Endothelial cell (in vitro differentiated cells): ENCODE results near the gene FBXL12. TPM values are rescaled to one million over a fixed set of nuclear protein-coding genes. Genes with fewer than 3 reads are reported as not detected.
"Not testable (repeated sequence)": the region's sequence is repeated elsewhere in the genome, so short reads cannot be mapped to it uniquely, and the experiment has no call there.

Source experiments
- DNase-seq: peaks from one replicate; pipeline ENCODE4 v3.0.0; 2021; ENCODE audit warnings: low spot score
- H3K27ac Mint-ChIP-seq: one replicate; pipeline ENCODE4 v1.8.0; 2021; ENCODE audit warnings: mixed read lengths, inconsistent platforms; ENCODE audit not compliant: unreplicated experiment
- H3K27me3 Mint-ChIP-seq: one replicate; pipeline ENCODE4 v1.8.0; 2021; ENCODE audit warnings: mild to moderate bottlenecking, moderate library complexity, mixed read lengths, inconsistent platforms; ENCODE audit not compliant: unreplicated experiment
- H3K36me3 Mint-ChIP-seq: one replicate; pipeline ENCODE4 v1.8.0; 2021; ENCODE audit warnings: mild to moderate bottlenecking, low read depth, mixed read lengths, inconsistent platforms; ENCODE audit not compliant: unreplicated experiment
- H3K4me1 Mint-ChIP-seq: one replicate; pipeline ENCODE4 v1.8.0; 2021; ENCODE audit warnings: mild to moderate bottlenecking, mixed read lengths, inconsistent platforms; ENCODE audit not compliant: unreplicated experiment
- H3K4me3 Mint-ChIP-seq: one replicate; pipeline ENCODE4 v1.8.0; 2021; ENCODE audit warnings: mild to moderate bottlenecking, mixed read lengths, inconsistent platforms; ENCODE audit not compliant: unreplicated experiment
- H3K9me3 Mint-ChIP-seq: one replicate; pipeline ENCODE4 v1.8.0; 2021; ENCODE audit warnings: mixed read lengths, inconsistent platforms; ENCODE audit not compliant: unreplicated experiment
- total RNA-seq: library from RNA; stranded (reverse); fragmentation: NEBNext Ultra II Directional; extraction: Animal tissue kit (Norgen Biotek cat#: 25700); gene quantifications from one replicate; pipeline ENCODE4 v1.2.1, GENCODE V29; 2021; ENCODE audit not compliant: unreplicated experiment
- TF ChIP-seq, protein P1 (sequence below): fragments of 200-600 bp; sonication (generic); IDR thresholded peaks from one replicate; pipeline ENCODE4 v1.5.0; 2021; ENCODE audit warnings: antibody characterized with exemption; ENCODE audit not compliant: unreplicated experiment

FBXL12 gene
- total RNA-seq, 1 donor from 2014 or later, result 45.9 TPM

GRCh38 chr19:9791552-9792205 lies 27.2 kb downstream of the FBXL12 start:
- H3K4me1 Mint-ChIP-seq, result peaks cover 21% of the 10 kb centered on the region
- H3K9me3 Mint-ChIP-seq, result no peaks in the 10 kb centered on the region

GRCh38 chr19:9791073-9791367 lies 27.9 kb downstream of the FBXL12 start:
- Mint-ChIP-seq H3K4me3 (peak overlapping the region; percentile 85), H3K4me1 (peaks cover 17% of the 10 kb centered on the region)
- not testable (repeated sequence) for H3K9me3 Mint-ChIP-seq, H3K27me3 Mint-ChIP-seq, DNase-seq, H3K36me3 Mint-ChIP-seq, H3K27ac Mint-ChIP-seq

More at GRCh38 chr19:9791552-9792205, 27.2 kb downstream of the FBXL12 start:
- Mint-ChIP-seq H3K27ac (no peak overlapping the region), H3K4me3 (peak overlapping the region; percentile 86), H3K36me3 (peaks cover 13% of the 10 kb centered on the region), H3K27me3 (peaks cover 7% of the 10 kb centered on the region)
- TF ChIP-seq, protein P1, sequence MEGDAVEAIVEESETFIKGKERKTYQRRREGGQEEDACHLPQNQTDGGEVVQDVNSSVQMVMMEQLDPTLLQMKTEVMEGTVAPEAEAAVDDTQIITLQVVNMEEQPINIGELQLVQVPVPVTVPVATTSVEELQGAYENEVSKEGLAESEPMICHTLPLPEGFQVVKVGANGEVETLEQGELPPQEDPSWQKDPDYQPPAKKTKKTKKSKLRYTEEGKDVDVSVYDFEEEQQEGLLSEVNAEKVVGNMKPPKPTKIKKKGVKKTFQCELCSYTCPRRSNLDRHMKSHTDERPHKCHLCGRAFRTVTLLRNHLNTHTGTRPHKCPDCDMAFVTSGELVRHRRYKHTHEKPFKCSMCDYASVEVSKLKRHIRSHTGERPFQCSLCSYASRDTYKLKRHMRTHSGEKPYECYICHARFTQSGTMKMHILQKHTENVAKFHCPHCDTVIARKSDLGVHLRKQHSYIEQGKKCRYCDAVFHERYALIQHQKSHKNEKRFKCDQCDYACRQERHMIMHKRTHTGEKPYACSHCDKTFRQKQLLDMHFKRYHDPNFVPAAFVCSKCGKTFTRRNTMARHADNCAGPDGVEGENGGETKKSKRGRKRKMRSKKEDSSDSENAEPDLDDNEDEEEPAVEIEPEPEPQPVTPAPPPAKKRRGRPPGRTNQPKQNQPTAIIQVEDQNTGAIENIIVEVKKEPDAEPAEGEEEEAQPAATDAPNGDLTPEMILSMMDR, result no peak
- peak; percentile 91 for DNase-seq

DNA sequence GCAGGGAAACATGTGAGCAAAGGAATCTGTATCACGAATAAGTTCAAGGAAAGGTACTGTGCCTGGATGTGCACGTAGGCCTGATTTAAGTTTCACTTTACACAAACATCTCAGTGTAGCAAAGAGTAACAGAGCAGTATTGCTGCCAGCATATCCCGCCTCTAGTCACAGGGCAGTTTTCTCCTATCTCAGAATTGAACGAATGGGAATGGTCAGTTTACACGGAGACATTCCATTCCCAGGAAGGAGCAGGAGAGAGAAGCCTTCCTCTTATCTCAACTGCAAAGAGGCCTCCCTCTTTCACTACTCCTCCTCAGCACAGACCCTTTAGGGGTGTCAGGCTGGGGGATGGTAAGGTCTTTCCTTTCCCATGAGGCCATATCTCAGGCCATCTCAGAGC lies 29.3 kb downstream of the FBXL12 start:
- H3K4me3 Mint-ChIP-seq, DNase-seq, H3K27ac Mint-ChIP-seq, H3K9me3 Mint-ChIP-seq, H3K36me3 Mint-ChIP-seq: not testable (repeated sequence)
- Mint-ChIP-seq H3K4me1 (peaks cover 24% of the 10 kb centered on the region), H3K27me3 (peaks cover 10% of the 10 kb centered on the region)

DNA sequence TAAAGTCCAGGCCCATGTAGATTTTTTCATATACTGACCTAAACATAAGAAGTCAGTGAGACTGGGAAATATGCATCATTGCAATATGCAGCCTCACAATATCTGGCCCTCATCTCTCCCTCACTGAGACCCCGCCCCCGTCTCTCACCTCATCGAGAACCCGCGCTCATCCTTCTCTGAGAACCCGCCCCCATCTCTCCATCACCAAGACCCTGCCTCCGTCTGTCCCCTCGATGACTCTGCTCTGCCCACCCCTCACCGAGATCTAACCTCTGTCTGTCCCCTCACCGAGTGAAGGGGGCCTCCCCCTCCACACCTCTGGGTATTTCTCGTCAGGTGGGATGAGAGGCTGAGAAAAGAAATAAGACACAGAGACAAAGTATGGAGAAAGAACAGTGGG lies 29.8 kb downstream of the FBXL12 start:
- Mint-ChIP-seq H3K27ac (no peak overlapping the region), H3K27me3 (peaks cover 10% of the 10 kb centered on the region), H3K9me3 (no peaks in the 10 kb centered on the region), H3K4me3 (no peak overlapping the region), H3K4me1 (peaks cover 29% of the 10 kb centered on the region), H3K36me3 (peaks cover 10% of the 10 kb centered on the region)
- no peak for DNase-seq
- TF ChIP-seq, protein P1, result no peak

DNA sequence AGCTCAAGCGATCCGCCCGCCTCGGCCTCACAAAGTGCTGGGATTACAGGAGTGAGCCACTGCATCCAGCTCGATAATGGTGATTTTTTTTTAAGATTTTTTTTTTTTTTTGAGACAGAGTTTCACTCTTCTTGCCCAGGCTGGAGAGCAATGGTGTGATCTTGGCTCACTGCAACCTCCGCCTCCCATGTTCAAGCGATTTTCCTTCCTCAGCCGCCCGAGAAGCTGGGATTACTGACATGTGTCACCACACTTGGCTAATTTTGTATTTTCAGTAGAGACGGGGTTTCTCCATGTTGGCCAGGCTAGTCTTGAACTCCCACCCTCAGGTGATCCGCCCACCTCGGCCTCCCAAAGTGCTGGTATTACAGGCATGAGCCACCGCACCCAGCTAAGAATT lies 30.3 kb downstream of the FBXL12 start:
- not testable (repeated sequence) for H3K4me3 Mint-ChIP-seq, H3K27ac Mint-ChIP-seq, H3K27me3 Mint-ChIP-seq, H3K36me3 Mint-ChIP-seq, H3K9me3 Mint-ChIP-seq, DNase-seq
- H3K4me1 Mint-ChIP-seq, result peaks cover 32% of the 10 kb centered on the region

DNA sequence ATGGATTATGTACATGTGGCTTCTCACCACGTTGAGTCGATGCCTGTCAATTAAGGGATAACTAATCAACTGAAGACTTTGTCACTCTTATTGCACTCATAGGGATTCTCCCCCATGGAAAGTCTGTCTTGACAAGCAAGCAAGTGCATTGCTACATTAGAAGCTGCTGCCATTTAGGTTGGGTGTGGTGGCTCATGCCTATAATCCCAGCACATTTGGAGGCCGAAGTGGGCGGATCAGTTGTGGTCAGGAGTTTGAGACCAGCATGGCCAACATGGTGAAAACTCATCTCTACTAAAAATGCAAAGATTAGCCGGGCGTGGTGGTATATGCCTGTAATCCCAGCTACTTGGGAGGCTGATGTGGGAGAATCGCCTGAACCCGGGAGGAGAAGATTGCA lies 32.1 kb downstream of the FBXL12 start:
- TF ChIP-seq, protein P1, result no peak
- H3K27ac Mint-ChIP-seq, result no peak overlapping the region
- H3K9me3 Mint-ChIP-seq, result no peaks in the 10 kb centered on the region
- H3K36me3 Mint-ChIP-seq, result peaks cover 3% of the 10 kb centered on the region
- peaks cover 27% of the 10 kb centered on the region for H3K4me1 Mint-ChIP-seq
- H3K27me3 Mint-ChIP-seq, result peaks cover 5% of the 10 kb centered on the region
- H3K4me3 Mint-ChIP-seq, result peak overlapping the region; percentile 69
- DNase-seq, result no peak
